TTC549 (cell line): ENCODE data around the gene ZNF276.
"Not testable (repeated sequence)": the region's sequence is repeated elsewhere in the genome, so short reads cannot be mapped to it uniquely, and the experiment has no call there.

Experiments
- FAIRE-seq: peaks from 2 replicates; lab custom pipeline; 2012; peaks lifted over from hg19 to GRCh38; lab: Jason Lieb, UNC

ZNF276 gene

GRCh38 chr16:89737341-89738071 lies 16.2 kb downstream of the ZNF276 start:
- no peak for FAIRE-seq

GRCh38 chr16:89738072-89738377 lies 16.7 kb downstream of the ZNF276 start:
- no peak for FAIRE-seq

- FAIRE-seq = no peak
Measured at GRCh38 chr16:89738538-89739317, 17.4 kb downstream of the ZNF276 start.

DNA sequence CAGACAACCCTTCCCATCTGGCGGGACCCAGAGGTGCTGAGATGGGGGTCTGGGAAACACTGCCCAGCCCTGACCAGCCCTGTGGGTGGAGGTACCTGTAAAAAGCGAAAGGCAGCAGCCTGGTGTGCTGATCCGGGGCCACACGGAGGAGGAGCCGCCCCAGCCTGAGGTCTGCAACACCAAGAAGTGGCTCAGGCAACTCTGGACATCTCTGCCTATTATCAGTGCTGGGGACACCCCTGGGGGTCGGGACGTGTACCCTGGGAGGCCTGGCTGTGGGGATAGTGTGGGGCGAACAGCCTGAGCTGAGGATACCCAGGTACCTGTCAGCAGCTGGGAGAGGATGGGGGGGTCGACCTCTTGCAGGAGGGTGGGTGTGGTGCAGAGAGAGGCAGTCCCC lies 18.0 kb downstream of the ZNF276 start:
- FAIRE-seq = no peak

GRCh38 chr16:89741342-89742014 lies 20.1 kb downstream of the ZNF276 start:
- FAIRE-seq = no peak

- FAIRE-seq = no peak
Measured at GRCh38 chr16:89742948-89743347, 21.6 kb downstream of the ZNF276 start.

- FAIRE-seq = no peak
Measured at GRCh38 chr16:89744813-89745212, 23.5 kb downstream of the ZNF276 start.

DNA sequence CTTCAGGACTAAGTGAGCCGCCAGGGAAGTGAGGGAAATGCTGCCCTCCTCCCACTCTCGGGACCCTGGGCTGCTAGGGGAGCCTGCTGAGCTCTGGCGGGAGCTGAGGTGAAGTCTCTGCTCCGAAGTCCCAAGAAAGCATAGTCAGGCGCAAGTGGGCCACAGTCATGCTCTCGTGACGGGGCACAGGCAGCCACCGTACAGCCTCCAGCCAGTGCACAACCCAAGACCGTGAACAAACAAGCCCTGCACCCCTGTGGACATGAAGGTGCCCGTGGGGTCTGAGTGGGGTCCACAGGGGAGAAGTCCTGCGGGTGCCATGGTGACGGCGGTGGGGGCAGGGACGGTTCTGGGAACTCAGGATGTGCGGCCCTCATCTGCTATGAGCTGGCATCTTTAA lies 24.7 kb downstream of the ZNF276 start:
- FAIRE-seq = no peak

- no peak for FAIRE-seq
Measured at GRCh38 chr16:89748076-89748475, 26.7 kb downstream of the ZNF276 start.

DNA sequence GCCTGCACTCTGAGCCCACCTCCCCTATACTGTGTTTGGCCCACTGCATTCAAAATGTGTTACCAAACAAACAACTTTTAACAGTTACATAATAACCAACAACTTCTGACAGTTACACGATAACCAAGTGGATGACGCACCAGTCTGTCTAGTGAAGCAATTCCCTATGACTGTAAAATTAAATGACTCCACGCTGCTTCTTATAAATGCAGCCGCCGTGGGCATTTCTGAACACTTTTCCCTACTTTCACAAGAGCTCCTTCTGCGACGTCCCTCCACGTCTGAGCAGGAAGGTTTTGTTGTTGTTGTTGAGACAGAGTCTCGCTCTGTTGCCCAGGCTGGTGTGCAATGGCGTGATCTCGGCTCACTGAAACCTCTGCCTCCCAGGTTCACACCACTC lies 27.6 kb downstream of the ZNF276 start:
- no peak for FAIRE-seq

DNA sequence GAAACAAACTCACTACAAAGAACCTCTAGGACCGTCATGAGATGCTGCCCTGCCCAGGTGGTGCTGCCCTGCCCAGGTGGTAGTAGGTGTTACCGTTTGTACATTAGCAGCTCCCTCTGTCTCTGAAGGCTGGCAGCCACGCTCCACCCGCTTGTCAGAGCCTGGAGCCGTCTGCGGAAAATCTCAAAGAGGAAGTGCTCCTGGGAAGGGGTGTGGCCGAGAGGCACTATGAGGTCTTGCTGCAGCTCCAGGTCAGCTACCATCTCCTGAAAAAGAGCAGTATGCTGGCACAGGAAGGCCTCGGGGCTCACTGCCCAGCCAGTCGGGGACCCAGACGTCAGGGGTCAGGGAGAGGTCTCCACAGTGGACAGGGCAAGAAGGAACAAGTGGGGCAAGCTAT lies 28.3 kb downstream of the ZNF276 start:
- FAIRE-seq = no peak

- no peak for FAIRE-seq
Measured at GRCh38 chr16:89759746-89760340, 38.5 kb downstream of the ZNF276 start.

DNA sequence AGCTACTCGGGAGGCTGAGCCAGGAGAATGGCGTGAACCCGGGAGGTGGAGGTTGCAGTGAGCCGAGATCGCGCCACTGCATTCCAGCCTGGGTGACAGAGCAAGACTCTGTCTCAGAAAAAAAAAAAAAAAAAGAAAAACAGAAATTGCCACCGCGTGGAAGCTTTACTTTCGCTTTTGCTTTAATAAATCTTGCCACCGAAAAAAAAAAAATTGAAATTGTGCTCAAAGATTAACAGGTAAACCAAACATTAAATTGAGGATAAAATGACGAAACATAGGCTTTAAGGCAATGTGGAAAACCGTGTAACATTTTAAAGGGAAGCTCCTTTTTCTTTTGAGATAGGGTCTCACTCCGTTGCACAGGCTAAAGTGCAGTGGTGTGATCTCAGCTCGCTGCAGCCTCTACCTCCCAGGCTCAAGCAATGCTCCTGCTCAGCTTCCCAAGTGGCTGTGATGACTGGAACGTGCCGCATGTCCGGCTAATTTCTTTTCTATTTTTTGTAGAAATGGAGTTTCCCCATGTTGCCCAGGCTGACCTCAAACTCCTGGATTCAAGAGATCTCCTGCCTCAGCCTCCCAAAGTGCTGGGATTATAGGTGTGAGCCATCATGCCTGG lies 40.1 kb downstream of the ZNF276 start:
- no peak for FAIRE-seq

DNA sequence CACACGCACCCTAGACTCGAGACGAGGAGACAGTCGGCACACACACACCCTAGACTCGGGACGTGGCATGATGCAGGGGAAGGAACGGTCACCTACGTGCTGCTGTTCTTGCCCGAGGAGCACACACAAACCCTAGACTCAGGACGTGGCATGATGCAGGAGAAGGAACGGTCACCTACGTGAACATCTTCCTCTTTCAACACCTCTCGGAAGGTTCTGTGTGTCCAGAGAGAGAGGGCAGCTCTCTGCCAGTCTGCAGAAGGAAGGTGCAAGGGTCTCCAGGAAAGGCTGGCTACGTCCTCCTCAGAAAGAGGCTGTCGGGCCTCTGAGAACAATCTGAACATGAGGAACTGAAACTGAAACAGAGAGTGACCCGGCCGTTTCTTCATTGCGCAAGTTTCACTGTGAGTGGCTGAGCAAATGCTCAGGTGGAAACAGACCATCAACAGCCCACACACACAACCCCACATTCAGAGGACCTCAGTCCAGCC lies 43.4 kb downstream of the ZNF276 start:
- FAIRE-seq = no peak

DNA sequence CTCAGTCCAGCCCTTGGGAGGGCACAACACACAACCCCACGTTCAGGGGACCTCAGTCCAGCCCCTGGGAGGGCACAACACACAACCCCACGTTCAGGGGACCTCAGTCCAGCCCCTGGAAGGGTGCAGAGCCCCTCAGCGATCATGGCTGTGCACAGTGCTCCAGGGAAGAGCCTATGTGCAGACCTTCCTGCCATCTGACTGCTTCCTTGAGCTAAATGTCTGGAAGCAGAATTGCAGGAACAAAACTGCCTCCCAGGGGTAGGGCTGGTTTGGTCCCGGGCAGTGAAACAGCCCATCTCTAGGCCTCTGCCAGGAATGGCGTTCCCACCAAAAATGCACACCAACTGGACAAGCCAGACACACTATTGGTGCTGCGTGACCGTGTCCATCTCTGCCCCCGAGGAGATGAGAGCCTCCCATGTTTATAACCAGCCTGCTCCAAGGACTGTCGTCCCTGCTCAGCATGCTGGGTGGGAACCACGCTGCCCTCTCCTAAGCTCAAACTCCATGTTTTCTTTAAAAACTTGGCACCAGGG lies 44.0 kb downstream of the ZNF276 start:
- FAIRE-seq = no peak

DNA sequence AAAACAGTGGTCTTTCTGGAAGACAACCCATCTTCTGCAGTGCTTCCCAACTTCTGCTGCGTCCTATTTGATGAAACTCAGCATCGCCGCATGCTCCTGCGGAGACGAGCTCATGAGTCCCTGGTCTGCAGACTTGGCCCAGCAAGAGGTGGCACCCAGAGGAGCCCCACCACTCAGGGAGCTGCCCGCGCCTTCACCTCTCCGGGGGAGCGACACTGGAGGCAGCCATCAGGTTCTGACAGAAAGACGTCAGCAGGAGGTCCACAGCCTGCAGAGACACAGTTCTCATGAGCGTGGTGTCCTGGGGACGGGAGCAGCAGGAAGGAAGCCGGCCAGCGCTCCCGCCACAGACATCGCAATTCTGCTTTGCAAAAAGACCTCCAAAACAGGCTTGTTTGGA lies 49.0 kb downstream of the ZNF276 start:
- no peak for FAIRE-seq

DNA sequence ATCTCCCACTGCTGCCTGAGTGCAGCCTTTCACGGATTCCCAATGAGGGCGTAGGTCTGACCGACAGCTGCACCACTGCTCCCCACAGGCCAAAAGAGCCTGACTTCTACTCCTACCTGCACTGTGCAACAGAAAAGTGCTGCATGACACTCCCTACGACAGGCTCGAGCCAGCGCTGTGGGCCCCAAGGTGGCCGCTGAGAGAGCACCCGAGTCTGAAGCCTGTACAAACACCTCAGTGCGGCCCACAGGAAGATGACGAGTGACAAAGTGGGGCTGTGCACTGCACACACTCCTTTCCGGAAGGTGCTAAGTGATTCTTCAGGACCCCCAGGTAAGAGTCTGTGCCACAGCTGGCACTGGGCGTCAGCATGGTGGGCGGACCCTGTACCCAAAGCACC lies 53.9 kb downstream of the ZNF276 start:
- FAIRE-seq = no peak

- FAIRE-seq = not testable (repeated sequence)
Measured at GRCh38 chr16:89778211-89778610, 56.9 kb downstream of the ZNF276 start.

- no peak for FAIRE-seq
Measured at GRCh38 chr16:89779231-89779908, 58.0 kb downstream of the ZNF276 start.

DNA sequence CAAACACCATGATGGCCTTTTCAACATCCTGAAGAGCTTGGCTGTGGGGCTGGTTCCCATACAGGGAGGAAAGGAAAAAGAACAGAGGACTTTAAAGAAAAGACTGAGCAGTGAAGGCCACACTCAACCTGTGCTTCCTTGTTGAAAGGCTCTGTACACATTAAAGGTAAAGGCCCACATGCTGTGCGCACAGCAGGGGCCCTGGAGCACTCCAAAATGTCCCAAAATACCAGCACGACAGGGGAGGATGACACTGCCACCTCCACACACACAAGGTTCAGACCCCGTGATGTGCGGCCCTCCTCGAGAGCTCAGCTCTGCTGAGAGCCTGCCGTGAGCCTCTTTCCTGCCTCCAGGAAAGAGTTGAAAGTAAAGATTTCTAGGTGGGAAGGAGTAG lies 58.6 kb downstream of the ZNF276 start:
- FAIRE-seq = no peak

- FAIRE-seq = no peak
Measured at GRCh38 chr16:89782489-89782888, 61.2 kb downstream of the ZNF276 start.

- FAIRE-seq = not testable (repeated sequence)
Measured at GRCh38 chr16:89783952-89784351, 62.6 kb downstream of the ZNF276 start.
